SU-DHL-6 (cell line): ENCODE data around the gene TSPAN17.

ENCODE experiments used
- CTCF ChIP-seq: fragments of 200-600 bp; sonication (generic); IDR thresholded peaks from one replicate; pipeline ENCODE4 v1.5.1; 2017; ENCODE audit warnings: antibody characterized with exemption, mild to moderate bottlenecking, low read length, moderate library complexity; ENCODE audit not compliant: insufficient read depth, poor library complexity, severe bottlenecking
- EZH2phosphoT487 ChIP-seq: fragments of 200-600 bp; sonication (generic), shearing (Covaris generic); conservative IDR thresholded peaks from 2 replicates; pipeline ENCODE4 v1.6.1; 2018; ENCODE audit warnings: mild to moderate bottlenecking, antibody characterized with exemption, low read length, moderate library complexity, mixed read lengths

GRCh38 chr5:176603091-176603490, 44.2 kb upstream of the TSPAN17 start:
- TF ChIP-seq CTCF, result no peak
- no peak for TF ChIP-seq EZH2phosphoT487
